ENCODE data around the gene KDM6A.
A peak's percentile ranks its signal among the peaks of the same experiment; 100 is the strongest.
"Not testable (repeated sequence)": the region's sequence is repeated elsewhere in the genome, so short reads cannot be mapped to it uniquely, and the experiment has no call there.

The KDM6A gene

GRCh38 chrX:44961817-44962607, 89.0 kb downstream of the KDM6A start:
- DNase-seq (ENCODE audit: low spot score), result no peak

GRCh38 chrX:44962944-44963343, 90.0 kb downstream of the KDM6A start:
- no peak for DNase-seq (ENCODE audit: low spot score)

- DNase-seq (ENCODE audit: low spot score), result no peak
Measured at GRCh38 chrX:44967221-44967620, 94.2 kb downstream of the KDM6A start.

GRCh38 chrX:44970709-44971108, 97.7 kb downstream of the KDM6A start:
- no peak for DNase-seq (ENCODE audit: low spot score)

GRCh38 chrX:44971674-44972073, 98.7 kb downstream of the KDM6A start:
- no peak for DNase-seq (ENCODE audit: low spot score)

GRCh38 chrX:44972132-44972531, 99.1 kb downstream of the KDM6A start:
- DNase-seq (ENCODE audit: low spot score), result no peak

- no peak for DNase-seq (ENCODE audit: low spot score)
Measured at GRCh38 chrX:44973420-44973932, 100.5 kb downstream of the KDM6A start.

- no peak for DNase-seq (ENCODE audit: low spot score)
Measured at GRCh38 chrX:44974451-44974850, 101.5 kb downstream of the KDM6A start.

- DNase-seq (ENCODE audit: low spot score), result no peak
Measured at GRCh38 chrX:44975666-44976263, 102.8 kb downstream of the KDM6A start.

- DNase-seq (ENCODE audit: low spot score), result no peak
Measured at GRCh38 chrX:44978976-44979375, 106.0 kb downstream of the KDM6A start.

GRCh38 chrX:44980403-44980802, 107.4 kb downstream of the KDM6A start:
- DNase-seq (ENCODE audit: low spot score), result no peak

- DNase-seq (ENCODE audit: low spot score), result no peak
Measured at GRCh38 chrX:44980883-44981282, 107.9 kb downstream of the KDM6A start.

- DNase-seq (ENCODE audit: low spot score), result no peak
Measured at GRCh38 chrX:44989995-44990770, 117.2 kb downstream of the KDM6A start.

- DNase-seq (ENCODE audit: low spot score), result no peak
Measured at GRCh38 chrX:44992775-44993174, 119.8 kb downstream of the KDM6A start.

- DNase-seq (ENCODE audit: low spot score), result no peak
Measured at GRCh38 chrX:44996277-44996676, 123.3 kb downstream of the KDM6A start.

GRCh38 chrX:44997282-44997812, 124.4 kb downstream of the KDM6A start:
- DNase-seq (ENCODE audit: low spot score), result peak; percentile 1

GRCh38 chrX:44997888-44998287, 124.9 kb downstream of the KDM6A start:
- DNase-seq (ENCODE audit: low spot score), result no peak

- DNase-seq (ENCODE audit: low spot score), result not testable (repeated sequence)
Measured at GRCh38 chrX:44999237-44999636, 126.2 kb downstream of the KDM6A start.

- not testable (repeated sequence) for DNase-seq (ENCODE audit: low spot score)
Measured at GRCh38 chrX:44999872-45000271, 126.9 kb downstream of the KDM6A start.

GRCh38 chrX:45001048-45001447, 128.1 kb downstream of the KDM6A start:
- no peak for DNase-seq (ENCODE audit: low spot score)

- no peak for DNase-seq (ENCODE audit: low spot score)
Measured at GRCh38 chrX:45003085-45003484, 130.1 kb downstream of the KDM6A start.

GRCh38 chrX:45006002-45006800, 133.2 kb downstream of the KDM6A start:
- no peak for DNase-seq (ENCODE audit: low spot score)

Measured in Ammon's horn (tissue), 1 donor.